ENCODE data around the gene TPH1. TPM values are rescaled to one million over a fixed set of nuclear protein-coding genes. Genes with fewer than 3 reads are reported as not detected.

The TPH1 gene
- total RNA-seq, 2 donors from 2014 or later = 0.33 to 0.65 TPM

Other genes with a start within 250 kb of the TPH1 start
- gene SERGEF, start 33.2 kb downstream of the TPH1 start, total RNA-seq = 10 to 100 TPM; 32.6 to 37.9 TPM
- gene SAAL1, start 59.8 kb upstream of the TPH1 start, total RNA-seq = 10 to 100 TPM in 1 of 2 donors, 1 to 10 TPM in 1; 9.9 to 10.2 TPM
- not detected for gene MRGPRX3, start 86.3 kb upstream of the TPH1 start, total RNA-seq
- gene MRGPRX4, start 126.6 kb upstream of the TPH1 start, total RNA-seq = not detected
- gene SAA4, start 190.5 kb upstream of the TPH1 start, total RNA-seq = under 1 TPM in 1 of 2 donors, not detected in 1; 0.38 TPM
- 10 to 100 TPM; 41.4 to 57.1 TPM for gene SAA2, start 202.4 kb upstream of the TPH1 start, total RNA-seq
- 100 to 1,000 TPM; 209 to 324 TPM for gene SAA1, start 220.0 kb upstream of the TPH1 start, total RNA-seq

All from posterior vena cava (tissue), 2 donors.